ENCODE data around the gene CARHSP1.
"Not testable (repeated sequence)": the region's sequence is repeated elsewhere in the genome, so short reads cannot be mapped to it uniquely, and the experiment has no call there.

CARHSP1 gene

GRCh38 chr16:8892101-8892575, 23.3 kb upstream of the CARHSP1 start:
- DNase-seq = no peak

GRCh38 chr16:8890549-8890921, 21.7 kb upstream of the CARHSP1 start:
- DNase-seq = no peak

DNA sequence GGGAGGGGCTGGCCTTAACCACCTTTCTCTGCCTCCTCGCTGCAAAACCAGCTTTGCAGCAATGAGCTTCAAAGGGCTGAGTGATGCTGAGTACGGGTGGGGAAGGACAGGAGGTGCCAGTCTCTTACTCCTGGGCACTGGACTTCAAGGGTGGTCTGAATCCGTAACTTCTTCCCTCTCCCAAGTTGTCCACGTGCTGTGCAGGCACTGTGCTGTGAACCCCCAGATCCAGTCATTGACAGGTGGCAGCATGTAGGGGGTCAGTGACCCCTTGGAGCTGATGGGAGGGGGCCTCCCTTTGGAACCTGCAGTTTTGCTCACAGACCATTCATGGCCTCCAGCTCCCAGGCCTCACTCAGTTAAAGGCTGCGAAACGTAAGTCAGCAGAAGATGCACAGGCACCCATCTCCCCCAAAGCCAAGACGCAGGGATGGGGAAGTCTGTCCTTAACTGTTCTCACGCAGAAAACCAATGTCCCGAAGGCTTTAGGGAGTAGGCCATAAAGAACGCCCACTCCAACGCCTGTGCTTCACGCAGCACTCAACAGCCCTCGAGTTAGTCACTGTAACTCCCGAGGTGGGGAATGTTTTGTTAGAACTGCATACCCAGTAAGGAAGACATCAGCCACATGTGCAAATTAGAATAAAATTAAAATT, 21.2 kb upstream of the CARHSP1 start:
- no peak for DNase-seq

DNA sequence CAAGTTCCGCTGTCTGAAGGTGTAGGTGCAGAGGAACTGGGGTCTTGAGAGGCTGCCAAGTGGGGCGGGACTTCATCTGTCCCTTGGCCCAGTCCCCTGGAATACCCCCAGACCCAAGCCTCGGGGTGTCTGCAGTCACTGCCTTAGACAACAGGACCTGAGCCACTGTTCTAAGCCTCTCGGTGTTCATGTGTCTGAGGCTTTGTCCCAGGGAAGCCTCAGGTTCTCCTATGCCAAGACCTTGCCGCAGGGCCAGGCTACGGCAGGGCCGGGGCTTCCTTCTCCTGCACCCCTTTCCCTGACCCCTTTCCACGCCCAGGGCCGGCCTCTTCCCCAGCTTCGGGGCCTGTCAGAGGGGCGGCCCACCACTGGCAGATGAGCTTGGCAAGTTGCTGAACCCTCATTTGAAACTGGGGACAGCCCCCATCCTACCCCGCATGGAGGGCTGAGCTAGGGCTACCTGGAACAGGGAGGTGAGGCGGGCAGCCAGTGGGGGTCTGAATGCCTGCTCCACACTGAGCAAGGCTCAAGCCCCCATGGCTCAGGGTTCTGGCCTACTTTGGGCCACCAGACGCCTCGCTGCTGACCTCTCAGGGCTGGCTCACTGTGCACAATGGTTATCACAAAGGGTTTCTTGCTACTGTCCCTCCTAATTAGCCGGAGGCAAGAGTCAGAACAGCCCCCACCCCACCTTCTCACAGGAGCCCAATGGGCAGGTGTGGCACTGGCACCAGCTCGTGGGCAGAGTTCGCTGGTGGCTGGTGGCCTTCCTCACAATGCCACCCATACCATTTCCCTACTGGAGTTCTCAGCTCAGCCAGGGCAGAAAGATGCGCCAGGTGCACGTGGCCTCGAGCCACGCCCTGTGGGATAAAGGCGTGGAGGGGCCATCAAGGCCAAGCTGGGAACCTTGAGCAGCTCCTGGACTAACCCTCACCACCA, 20.4 kb upstream of the CARHSP1 start:
- DNase-seq = no peak

DNA sequence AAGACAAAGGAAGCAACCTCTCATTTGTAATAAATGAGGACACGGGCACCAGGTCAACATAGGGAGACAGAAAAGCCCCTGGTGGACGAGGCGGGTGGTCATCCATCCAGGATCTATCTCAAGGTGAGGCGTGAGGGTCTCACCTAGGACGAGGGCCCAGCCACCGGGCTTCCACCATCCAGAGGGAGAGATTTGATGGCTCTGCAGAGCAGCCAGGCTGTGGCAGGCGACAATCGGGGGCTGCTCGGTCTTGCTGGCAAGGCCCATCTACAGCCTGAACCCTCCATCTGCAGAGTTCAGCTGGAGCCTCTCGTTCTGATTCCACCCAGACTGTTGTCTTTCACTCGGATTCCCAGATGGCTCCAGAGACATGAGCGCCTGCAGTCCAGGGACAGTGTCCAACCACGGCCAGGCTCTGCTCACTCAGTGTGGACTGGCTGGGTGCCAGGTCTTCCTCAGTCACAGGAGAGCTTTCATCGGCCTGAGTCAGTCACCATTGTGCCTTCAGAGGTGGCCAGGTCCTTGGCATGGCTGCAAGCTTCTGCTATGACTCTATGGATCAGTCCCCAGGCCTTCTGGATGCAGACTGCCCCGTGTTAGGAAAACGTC, 19.2 kb upstream of the CARHSP1 start:
- no peak for DNase-seq

GRCh38 chr16:8887431-8887765, 18.6 kb upstream of the CARHSP1 start:
- DNase-seq = no peak

GRCh38 chr16:8886593-8887430, 18.0 kb upstream of the CARHSP1 start:
- DNase-seq = no peak

- DNase-seq = peak; percentile 66
These were observed 17.1 kb upstream of the CARHSP1 start for GRCh38 chr16:8885674-8886592.

DNA sequence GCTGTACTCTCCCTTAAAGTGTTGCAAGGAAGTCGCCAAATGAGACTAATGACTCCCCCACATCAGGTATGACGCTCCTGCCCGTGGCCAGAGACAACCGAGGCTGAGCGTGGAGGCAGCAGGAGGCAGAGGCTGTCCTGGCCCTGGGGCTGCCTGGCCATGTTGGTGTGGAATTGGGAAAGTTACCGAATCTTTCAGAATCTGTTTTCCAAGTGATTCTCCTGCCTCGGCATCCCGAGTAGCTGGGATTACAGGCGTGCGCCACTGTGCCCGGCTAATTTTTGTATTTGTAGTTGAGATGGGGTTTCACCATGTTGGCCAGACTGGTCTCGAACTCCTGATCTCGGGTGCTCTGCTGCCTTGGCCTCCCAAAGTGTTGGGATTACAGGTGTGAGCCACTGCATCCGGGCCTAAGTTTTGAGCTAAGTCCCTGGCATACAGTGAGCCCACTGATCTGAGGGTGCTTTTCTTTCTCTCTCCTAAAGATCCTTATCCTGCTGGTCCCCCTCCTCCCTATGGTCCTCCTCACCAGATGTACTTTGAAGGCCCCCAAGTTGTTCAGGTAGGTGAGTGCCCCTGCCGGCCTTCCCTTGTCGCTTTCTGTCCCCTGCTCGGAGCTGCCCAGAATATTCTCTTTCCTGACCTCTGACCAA, 14.0 kb upstream of the CARHSP1 start:
- DNase-seq = no peak

- no peak for DNase-seq
These were observed 13.3 kb upstream of the CARHSP1 start, which contains the start of gene LITAFD for GRCh38 chr16:8882041-8882617. LITAFD (plus strand) TSS chr16:8882351; CDS start chr16:8884356, 2,005 bp downstream.

GRCh38 chr16:8880839-8881510, 12.2 kb upstream of the CARHSP1 start:
- no peak for DNase-seq

DNA sequence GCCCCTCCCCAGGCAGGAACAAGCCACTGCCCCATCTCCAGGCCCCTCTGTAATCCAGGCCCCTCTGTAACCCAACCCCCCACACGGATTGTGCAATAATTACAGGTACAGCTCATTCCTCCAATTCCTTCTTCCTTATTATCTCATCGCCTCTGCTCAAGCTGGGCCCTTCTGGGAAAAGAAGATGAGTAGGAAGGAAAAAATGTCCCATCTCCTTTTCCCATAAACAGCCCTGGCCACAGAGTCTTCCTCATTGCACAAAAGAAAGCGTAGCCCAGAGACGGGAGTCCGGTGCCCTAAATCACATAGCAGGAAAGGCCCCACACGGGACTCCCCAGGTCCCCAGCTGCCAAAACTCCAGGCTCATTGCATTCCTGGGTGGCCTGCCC, 9.7 kb upstream of the CARHSP1 start:
- no peak for DNase-seq

- DNase-seq = no peak
These were observed 9.2 kb upstream of the CARHSP1 start for GRCh38 chr16:8877894-8878522.

DNA sequence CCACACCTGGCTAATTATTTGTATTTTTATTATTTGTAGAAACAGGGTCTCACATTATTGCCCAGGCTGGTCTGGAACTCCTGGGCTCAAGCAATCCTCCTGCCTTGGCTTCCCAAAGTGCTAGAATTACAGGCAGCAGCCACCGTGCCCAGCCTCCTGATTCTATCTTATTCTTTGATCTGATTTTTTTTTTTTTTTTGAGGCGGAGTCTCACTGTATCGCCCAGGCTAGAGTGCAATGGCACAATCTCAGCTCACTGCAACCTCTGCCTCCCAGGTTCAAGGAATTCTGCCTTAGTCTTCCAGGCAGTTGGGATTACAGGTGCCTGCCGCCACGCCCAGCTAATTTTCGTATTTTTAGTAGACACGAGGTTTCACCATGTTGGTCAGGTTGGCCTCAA, 6.5 kb upstream of the CARHSP1 start:
- not testable (repeated sequence) for DNase-seq

- no peak for DNase-seq
These were observed 5.6 kb upstream of the CARHSP1 start for GRCh38 chr16:8874388-8874787.

DNA sequence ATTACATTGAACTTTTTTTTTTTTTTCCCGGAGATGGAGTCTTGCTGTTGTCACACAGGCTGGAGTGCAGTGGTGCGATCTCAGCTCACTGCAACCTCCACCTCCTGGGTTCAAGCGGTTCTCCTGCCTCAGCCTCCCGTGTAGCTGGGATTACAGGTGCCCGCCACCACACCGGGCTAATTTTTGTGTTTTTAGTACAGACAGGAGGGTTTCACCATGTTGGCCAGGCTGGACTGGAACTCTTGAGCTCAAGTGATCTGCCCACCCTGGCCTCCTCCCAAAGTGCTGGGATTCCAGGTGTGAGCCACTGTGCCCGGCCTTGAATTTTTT, 5.0 kb upstream of the CARHSP1 start:
- DNase-seq = not testable (repeated sequence)

DNA sequence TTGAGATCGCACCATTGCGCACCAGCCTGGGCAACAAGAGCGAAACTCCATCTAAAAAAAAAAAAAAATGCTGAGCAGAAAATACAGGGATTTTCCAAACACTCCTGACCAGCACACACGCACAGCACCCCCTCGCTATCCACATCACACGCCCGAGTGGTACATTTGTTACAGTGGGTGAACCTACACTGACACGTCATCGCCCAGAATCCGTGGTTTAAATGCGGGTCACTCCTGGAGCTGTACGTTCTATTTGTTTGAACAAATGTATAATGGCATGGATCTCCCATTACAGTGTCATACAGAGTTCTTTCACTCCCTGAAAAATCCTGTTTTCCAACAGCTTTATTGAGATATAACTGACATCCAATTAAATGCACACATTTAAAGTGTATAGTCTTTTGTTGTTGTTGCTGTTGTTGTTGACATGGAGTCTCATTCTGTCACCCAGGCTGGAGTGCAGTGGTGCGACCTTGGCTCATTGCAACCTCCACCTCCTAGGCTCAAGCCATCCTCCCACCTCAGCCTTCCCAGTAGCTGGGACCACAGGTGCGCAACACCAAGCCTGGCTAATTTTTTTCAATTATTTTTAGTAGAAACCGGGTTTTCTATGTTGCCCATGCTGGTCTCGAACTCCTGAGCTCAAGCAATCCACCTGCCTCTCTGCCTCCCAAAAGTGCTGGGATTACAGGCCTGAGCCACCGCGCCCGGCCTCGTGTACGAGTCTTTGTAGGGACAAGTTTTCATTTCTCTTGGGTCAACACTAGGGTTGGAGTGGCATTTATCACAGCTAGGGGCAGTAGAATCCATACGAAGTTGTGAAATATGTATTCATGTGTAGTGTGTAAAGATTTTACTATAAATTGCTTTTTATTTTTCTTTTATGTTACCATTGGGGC, 4.4 kb upstream of the CARHSP1 start:
- no peak for DNase-seq

GRCh38 chr16:8872071-8872470, 3.3 kb upstream of the CARHSP1 start:
- no peak for DNase-seq

DNA sequence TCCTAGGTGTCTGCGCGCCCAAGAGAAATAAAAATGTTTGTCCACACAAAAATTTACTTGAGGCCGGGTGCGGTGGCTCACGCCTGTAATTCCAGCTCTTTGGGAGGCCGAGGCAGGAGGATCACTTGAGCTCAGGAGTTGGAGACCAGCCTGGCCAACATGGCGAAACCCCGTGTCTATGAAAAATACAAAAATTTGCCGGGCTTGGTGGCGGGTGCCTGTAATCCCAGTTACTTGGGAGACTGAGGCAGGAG, 1.1 kb upstream of the CARHSP1 start:
- DNase-seq = not testable (repeated sequence)
